GM12878 (cell line): Measurements from ENCODE around the gene PLEKHH2. TPM values are rescaled to one million over a fixed set of nuclear protein-coding genes. Genes with fewer than 3 reads are reported as not detected.

Source experiments
- ATAC-seq: fragments of 200-7000 bp; cut with Tn5 transposase; 3 replicates; pipeline ENCODE4 v1.9.1; 2020; ENCODE audit warnings: mild to moderate bottlenecking, moderate library complexity
- BruUV-seq: library from RNA; stranded (reverse); fragments of 400-500 nt; replicated peaks from 2 replicates; lab custom pipeline; 2021; lab: Mats Ljungman, UMichigan
- CTCF ChIA-PET: fragments of 300-600 bp; sonication (Branson Sonifier 250); formaldehyde crosslinking; extraction: SDS; loops from one replicate; lab custom pipeline; 2021; ENCODE audit warnings: inconsistent platforms; lab: Yijun Ruan, JAX
- POLR2A ChIA-PET: fragments of 350-600 bp; formaldehyde crosslinking; extraction: SDS; loops from one replicate; lab custom pipeline; 2021; ENCODE audit warnings: inconsistent platforms; lab: Charles Lee
- RAD21 ChIA-PET: fragments of 300-600 bp; sonication (Branson Sonifier 250); formaldehyde crosslinking; loops from one replicate; lab custom pipeline; 2023; ENCODE audit warnings: antibody characterized with exemption; ENCODE audit not compliant: unreplicated experiment; lab: Charles Lee
- SMC1A ChIA-PET: fragments of 300-600 bp; sonication (Branson Sonifier 250); formaldehyde crosslinking; loops from one replicate; lab custom pipeline; 2023; ENCODE audit not compliant: unreplicated experiment, uncharacterized antibody; lab: Charles Lee
- DNase-seq: peaks from one replicate; pipeline ENCODE4 v3.0.0-alpha.2; 2011; ENCODE audit warnings: low read depth, low spot score
- FAIRE-seq: peaks from 3 replicates; lab custom pipeline; 2011; peaks lifted over from hg19 to GRCh38; lab: Jason Lieb, UNC
- H2AFZ ChIP-seq: 2 replicates; pipeline ENCODE4 v1.6.0; 2011; ENCODE audit warnings: low read depth, low read length, control low read depth; ENCODE audit not compliant: control insufficient read depth
- H3K27ac ChIP-seq: 2 replicates; pipeline ENCODE4 v1.5.1; 2011; ENCODE audit warnings: control low read depth; ENCODE audit not compliant: control insufficient read depth, insufficient read depth
- H3K27me3 ChIP-seq, 2 experiments: replicated peaks in 1 of 2; 2 replicates each; pipeline versions ENCODE4 v1.6.0 to v1.6.1; 2011; ENCODE audit warnings: low read length in 1 of 2; ENCODE audit not compliant: control insufficient read depth in 2 of 2, insufficient read depth in 2 of 2
- H3K36me3 ChIP-seq, 2 experiments: 2 replicates each; pipeline ENCODE4 v1.5.1; 2011; ENCODE audit warnings: low read length in 1 of 2; ENCODE audit not compliant: control insufficient read depth in 2 of 2, insufficient read depth in 2 of 2
- H3K4me1 ChIP-seq: 2 replicates; pipeline ENCODE4 v1.6.1; 2011; ENCODE audit warnings: mild to moderate bottlenecking, low read length, moderate library complexity, mixed read lengths; ENCODE audit not compliant: control insufficient read depth, insufficient read depth
- H3K4me2 ChIP-seq: 2 replicates; pipeline ENCODE4 v1.6.0; 2011; ENCODE audit warnings: control low read depth; ENCODE audit not compliant: control insufficient read depth, insufficient read depth
- H3K4me3 ChIP-seq: fragments of 200-600 bp; sonication (generic); 2 replicates; pipeline ENCODE4 v1.5.1; 2016
- H3K79me2 ChIP-seq: 2 replicates; pipeline ENCODE4 v1.6.0; 2011; ENCODE audit warnings: low read length; ENCODE audit not compliant: control insufficient read depth, insufficient read depth
- H3K9ac ChIP-seq: 2 replicates; pipeline ENCODE4 v1.8.0; 2011; ENCODE audit warnings: low read length, control low read depth, mixed read lengths; ENCODE audit not compliant: control insufficient read depth, insufficient read depth
- H3K9me3 ChIP-seq: replicated peaks from 3 replicates; pipeline ENCODE4 v1.5.1; 2011; ENCODE audit warnings: mild to moderate bottlenecking, low read length; ENCODE audit not compliant: control insufficient read depth, insufficient read depth
- H4K20me1 ChIP-seq: 2 replicates; pipeline ENCODE4 v1.6.0; 2011; ENCODE audit not compliant: control insufficient read depth, insufficient read depth
- BCL11A ChIP-seq: IDR thresholded peaks from 2 replicates; pipeline ENCODE4 v1.6.1; 2011; ENCODE audit warnings: low read depth, low read length
- BCLAF1 ChIP-seq: fragments of 450-650 bp; IDR thresholded peaks from 2 replicates; pipeline ENCODE4 v1.6.1; 2017; ENCODE audit warnings: antibody characterized with exemption, mild to moderate bottlenecking, moderate library complexity
- CREM ChIP-seq: IDR thresholded peaks from 2 replicates; pipeline ENCODE4 v1.6.1; 2014; ENCODE audit warnings: antibody characterized with exemption, low read depth
- DPF2 ChIP-seq: fragments of 450-650 bp; IDR thresholded peaks from 2 replicates; pipeline ENCODE4 v1.6.1; 2017; ENCODE audit warnings: mild to moderate bottlenecking
- E2F4 ChIP-seq: IDR thresholded peaks from 2 replicates; pipeline ENCODE4 v1.6.1; 2012; ENCODE audit warnings: low read depth, low read length, improper control_type of control experiment
- FOXK2 ChIP-seq: fragments of 450-650 bp; IDR thresholded peaks from 2 replicates; pipeline ENCODE4 v1.6.1; 2017; ENCODE audit warnings: mild to moderate bottlenecking, moderate library complexity
- GABPA ChIP-seq: IDR thresholded peaks from 2 replicates; pipeline ENCODE4 v1.6.1; 2014; ENCODE audit warnings: antibody characterized with exemption, low read depth, mild to moderate bottlenecking, inconsistent platforms
- JUNB ChIP-seq: IDR thresholded peaks from 2 replicates; pipeline ENCODE4 v1.6.1; 2016; ENCODE audit warnings: antibody characterized with exemption, mild to moderate bottlenecking
- KDM1A ChIP-seq: fragments of 200-600 bp; sonication (generic); IDR thresholded peaks from 2 replicates; pipeline ENCODE4 v1.6.1; 2016; ENCODE audit warnings: borderline replicate concordance
- LARP7 ChIP-seq: fragments of 450-650 bp; IDR thresholded peaks from 2 replicates; pipeline ENCODE4 v1.6.1; 2017; ENCODE audit warnings: mild to moderate bottlenecking
- MYC ChIP-seq: IDR thresholded peaks from 2 replicates; pipeline ENCODE4 v1.6.1; 2011; ENCODE audit warnings: mild to moderate bottlenecking, low read length, moderate library complexity, inconsistent platforms; ENCODE audit not compliant: insufficient read depth, insufficient replicate concordance, insufficient read length, severe bottlenecking
- POLR2A ChIP-seq: IDR thresholded peaks from 2 replicates; pipeline ENCODE4 v1.6.1; 2011; ENCODE audit warnings: low read depth, mild to moderate bottlenecking, low read length
- SREBF1 ChIP-seq: IDR thresholded peaks from 2 replicates; pipeline ENCODE4 v1.6.1; 2012; ENCODE audit warnings: mild to moderate bottlenecking, low read length
- SUZ12 ChIP-seq: fragments of 200-600 bp; sonication (generic); IDR thresholded peaks from one replicate; pipeline ENCODE4 v1.6.1; 2018; ENCODE audit warnings: antibody characterized with exemption, mild to moderate bottlenecking; ENCODE audit not compliant: unreplicated experiment
- YY1 ChIP-seq: IDR thresholded peaks from 2 replicates; pipeline ENCODE4 v1.6.1; 2011; ENCODE audit warnings: low read depth, mild to moderate bottlenecking, low read length
- ZNF207 ChIP-seq: fragments of 450-650 bp; IDR thresholded peaks from 2 replicates; pipeline ENCODE4 v1.6.1; 2014; ENCODE audit warnings: antibody characterized with exemption, mild to moderate bottlenecking, borderline replicate concordance
- ZNF217 ChIP-seq: fragments of 450-650 bp; IDR thresholded peaks from 2 replicates; pipeline ENCODE4 v1.6.1; 2017; ENCODE audit warnings: antibody characterized with exemption, mild to moderate bottlenecking
- WGBS: methylation state at CpG from one replicate; pipeline ENCODE4 v1.1.6; 2016; ENCODE audit warnings: low lambda C conversion rate; ENCODE audit not compliant: insufficient replicate concordance, insufficient coverage; ENCODE audit errors: missing lambda C conversion rate; 5-methylcytosine and 5-hydroxymethylcytosine counted together
- in situ Hi-C: fragments of 300-500 bp; cut with MboI; formaldehyde crosslinking; loops from 9 replicates; pipeline ENCODE4 v1.14.3; 2018; ENCODE audit warnings: mixed read lengths
- intact Hi-C: fragments of 100-400 bp; cut with micrococcal nuclease; formaldehyde crosslinking; loops from one replicate; pipeline ENCODE4 v1.14.2; 2022; ENCODE audit not compliant: unreplicated experiment
- polyA plus RNA-seq, 11 experiments: library from polyadenylated mRNA; depleted of rRNA in 4 of 11; unstranded in 6 of 11; stranded (reverse) in 5 of 11; fragments of >200 nt; fragmentation: Nextera tagmentation in 4 of 11; fragmentation: Illumina TruSeq in 1 of 11; extraction: Ambion mirVana in 4 of 11; extraction: Trizol in 1 of 11; gene quantifications; 1 replicate in 1 of 11; 2 replicates in 10 of 11; pipeline versions ENCODE4 v1.2.1 to v1.2.3, GENCODE V29; 2011 to 2016; ENCODE audit warnings: inconsistent platforms in 2 of 11, missing spikeins in 2 of 11, low read depth in 1 of 11
- total RNA-seq, 4 experiments: library from RNA; depleted of rRNA in 3 of 4; stranded (reverse); fragments of >200 nt in 3 of 4; fragmentation: Illumina TruSeq in 1 of 4; extraction: Trizol in 1 of 4; gene quantifications; 2 replicates each; pipeline versions ENCODE4 v1.2.1 to v1.2.3, GENCODE V29; 2013 to 2021
- TF ChIP-seq, protein P1 (sequence below): IDR thresholded peaks from 2 replicates; pipeline ENCODE4 v1.6.1; 2012; ENCODE audit warnings: low read length, inconsistent platforms

Gene PLEKHH2
- total and polyA plus RNA-seq, 10 of the 15 experiments (the other 5 are each of a cell fraction or from before 2014, with no cell fraction given) = not detected

- H3K4me3 ChIP-seq = no peak overlapping the region
- ATAC-seq (no peak), DNase-seq (no peak), FAIRE-seq (no peak)
- 0 out of 2 replicates have a peak, but pooled peaks cover 3% of the 10 kb centered on the region for H3K4me1 ChIP-seq
- H3K9ac ChIP-seq = no peak overlapping the region
- no peaks in the 10 kb centered on the region for H3K36me3 ChIP-seq
- no peaks in the 10 kb centered on the region for H3K79me2 ChIP-seq
- no peak overlapping the region for H2AFZ ChIP-seq
- no peak overlapping the region for H3K27ac ChIP-seq
- ChIA-PET RAD21 (no interaction called here), SMC1A (no interaction called here), POLR2A (no interaction called here), CTCF (interaction anchor here (0.6 to 0.7 kb wide), 2 partner anchors 28 to 80 kb away, joined by 3 read pairs; no protein-coding TSS in a partner anchor)
- in situ Hi-C loops = no loop called here
- no TSS peak for BruUV-seq
- H3K27me3 ChIP-seq = no peaks in the 10 kb centered on the region
- WGBS = 49% methylated on average over 4 of the region's 4 CpGs
- no peaks in the 10 kb centered on the region for H3K9me3 ChIP-seq
- intact Hi-C loops = no loop called here
- H4K20me1 ChIP-seq = no peaks in the 10 kb centered on the region
- no peak overlapping the region for H3K4me2 ChIP-seq
- no peak for TF ChIP-seq BCL11A
- no peak for TF ChIP-seq KDM1A
- TF ChIP-seq BCLAF1 = no peak
- no peak for TF ChIP-seq JUNB
- no peak for TF ChIP-seq ZNF207
- TF ChIP-seq SREBF1 = no peak
- TF ChIP-seq MYC = no peak
- TF ChIP-seq FOXK2 = no peak
- TF ChIP-seq E2F4 = no peak
- TF ChIP-seq LARP7 = no peak
- no peak for TF ChIP-seq CREM
- no peak for TF ChIP-seq DPF2
- TF ChIP-seq ZNF217 = no peak
- no peak for TF ChIP-seq SUZ12
- TF ChIP-seq POLR2A = no peak
- TF ChIP-seq, protein P1, sequence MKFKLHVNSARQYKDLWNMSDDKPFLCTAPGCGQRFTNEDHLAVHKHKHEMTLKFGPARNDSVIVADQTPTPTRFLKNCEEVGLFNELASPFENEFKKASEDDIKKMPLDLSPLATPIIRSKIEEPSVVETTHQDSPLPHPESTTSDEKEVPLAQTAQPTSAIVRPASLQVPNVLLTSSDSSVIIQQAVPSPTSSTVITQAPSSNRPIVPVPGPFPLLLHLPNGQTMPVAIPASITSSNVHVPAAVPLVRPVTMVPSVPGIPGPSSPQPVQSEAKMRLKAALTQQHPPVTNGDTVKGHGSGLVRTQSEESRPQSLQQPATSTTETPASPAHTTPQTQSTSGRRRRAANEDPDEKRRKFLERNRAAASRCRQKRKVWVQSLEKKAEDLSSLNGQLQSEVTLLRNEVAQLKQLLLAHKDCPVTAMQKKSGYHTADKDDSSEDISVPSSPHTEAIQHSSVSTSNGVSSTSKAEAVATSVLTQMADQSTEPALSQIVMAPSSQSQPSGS = no peak
- TF ChIP-seq YY1 = no peak
- TF ChIP-seq GABPA = no peak
Measured at GRCh38 chr2:43715300-43716098, 78.4 kb downstream of the PLEKHH2 start.
